SK-N-DZ (cell line): ENCODE measurements around the gene SPACA5. TPM values are rescaled to one million over a fixed set of nuclear protein-coding genes. Genes with fewer than 3 reads are reported as not detected.
"Not testable (repeated sequence)": the region's sequence is repeated elsewhere in the genome, so short reads cannot be mapped to it uniquely, and the experiment has no call there.

ENCODE experiments used
- DNase-seq: peaks from one replicate; pipeline ENCODE4 v3.0.0-alpha.2; 2015; ENCODE audit warnings: low spot score
- polyA plus RNA-seq, 2 experiments: library from polyadenylated mRNA; depleted of rRNA; stranded (reverse); fragments of >200 nt; gene quantifications; 2 replicates each; pipeline ENCODE4 v1.2.3, GENCODE V29; 2014

SPACA5 gene
- not detected in 2 replicates for polyA plus RNA-seq (2014; cell fraction: cytosol; rRNA removed)
- polyA plus RNA-seq (2014; cell fraction: nucleus; rRNA removed), result not detected in 2 replicates

- not testable (repeated sequence) for DNase-seq
Measured at GRCh38 chrX:48006688-48007087, at the start of gene SPACA5. SPACA5 (plus strand) TSS chrX:48006988; CDS start chrX:48007803, 815 bp downstream.

GRCh38 chrX:47958206-47958605 lies 48.6 kb upstream of the SPACA5 start:
- not testable (repeated sequence) for DNase-seq

- peak; percentile 13 for DNase-seq
Measured at GRCh38 chrX:47958761-47959342, 47.9 kb upstream of the SPACA5 start.

- no peak for DNase-seq
Measured at GRCh38 chrX:47960406-47960805, 46.4 kb upstream of the SPACA5 start.

DNA sequence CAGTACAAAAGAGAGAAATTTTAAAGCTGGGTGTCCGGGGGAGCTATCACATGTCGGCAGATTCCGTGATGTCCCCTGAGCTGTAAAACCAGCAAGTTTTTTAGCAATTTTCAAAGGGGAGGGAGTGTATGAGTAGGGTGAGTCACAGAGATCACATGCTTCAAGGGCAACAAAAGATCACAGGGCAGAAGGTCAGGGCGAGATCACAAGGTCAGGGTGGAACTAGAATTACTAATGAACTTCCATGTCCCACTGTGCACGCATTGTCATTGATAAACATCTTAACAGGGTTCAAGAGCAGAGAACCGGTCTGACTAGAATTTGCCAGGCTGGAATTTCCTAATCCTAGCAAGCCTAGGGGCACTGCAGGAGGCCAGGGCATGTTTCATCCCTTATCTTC lies 45.0 kb upstream of the SPACA5 start:
- not testable (repeated sequence) for DNase-seq

- DNase-seq, result not testable (repeated sequence)
Measured at GRCh38 chrX:47965526-47965925, 41.3 kb upstream of the SPACA5 start.

DNA sequence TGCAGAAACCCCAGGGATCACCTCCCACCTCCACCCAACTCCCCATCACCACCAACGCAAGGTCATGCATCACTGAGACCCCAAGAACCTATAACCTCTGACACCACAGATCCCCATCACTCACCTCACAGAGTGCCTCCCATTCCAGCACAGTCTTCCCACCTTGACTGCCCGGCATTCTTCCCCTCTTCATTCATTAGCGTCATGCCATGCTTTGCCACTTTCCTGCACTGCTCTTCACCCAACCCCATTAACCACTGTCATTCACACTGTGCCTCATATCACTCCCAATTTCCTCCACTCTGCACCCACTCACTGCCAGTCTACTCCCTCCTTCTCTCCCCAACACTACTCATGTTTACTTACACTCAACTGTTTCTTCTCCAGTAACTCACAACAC lies 33.6 kb upstream of the SPACA5 start:
- DNase-seq, result no peak

GRCh38 chrX:47976254-47977151 lies 30.3 kb upstream of the SPACA5 start:
- DNase-seq, result no peak

DNA sequence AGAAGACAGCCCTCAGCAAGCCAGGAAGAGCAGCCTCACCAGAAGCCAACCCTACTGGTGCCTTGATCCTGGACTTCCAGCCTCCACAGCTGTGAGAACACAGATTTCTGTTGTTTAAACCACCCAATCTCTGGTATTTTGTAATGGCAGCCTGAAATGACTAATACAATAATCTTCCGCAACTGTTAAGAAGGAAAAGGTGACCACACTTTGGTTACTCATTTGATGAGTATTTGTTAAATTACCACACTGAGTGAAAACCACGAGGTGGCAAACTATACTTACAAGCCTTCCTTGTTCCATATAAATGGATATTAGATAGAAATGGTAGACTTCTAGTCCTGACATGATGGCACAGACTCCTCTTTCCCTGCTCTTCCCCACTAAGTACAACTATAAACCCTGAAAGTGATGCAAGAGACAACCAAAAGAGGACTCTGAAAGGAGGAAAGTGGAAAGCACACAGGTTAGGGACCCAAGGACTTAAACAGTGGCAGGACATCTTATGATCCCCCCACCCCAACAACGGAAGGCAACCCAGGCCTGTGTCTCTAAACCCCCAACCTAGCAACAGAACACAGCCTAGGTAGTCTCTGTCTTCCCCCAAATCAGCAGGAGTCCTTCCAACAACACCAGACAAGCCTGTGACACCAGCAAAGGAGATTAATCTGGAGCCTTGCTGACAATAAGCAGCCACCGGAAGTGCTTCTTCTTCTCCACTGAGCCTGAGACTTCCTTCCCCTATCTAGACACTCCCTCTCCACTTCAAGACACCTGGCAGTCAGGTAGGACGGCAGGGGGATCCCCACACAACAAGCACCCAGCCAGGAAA lies 15.3 kb upstream of the SPACA5 start:
- DNase-seq, result no peak

GRCh38 chrX:47992095-47992380 lies 14.8 kb upstream of the SPACA5 start:
- no peak for DNase-seq

DNA sequence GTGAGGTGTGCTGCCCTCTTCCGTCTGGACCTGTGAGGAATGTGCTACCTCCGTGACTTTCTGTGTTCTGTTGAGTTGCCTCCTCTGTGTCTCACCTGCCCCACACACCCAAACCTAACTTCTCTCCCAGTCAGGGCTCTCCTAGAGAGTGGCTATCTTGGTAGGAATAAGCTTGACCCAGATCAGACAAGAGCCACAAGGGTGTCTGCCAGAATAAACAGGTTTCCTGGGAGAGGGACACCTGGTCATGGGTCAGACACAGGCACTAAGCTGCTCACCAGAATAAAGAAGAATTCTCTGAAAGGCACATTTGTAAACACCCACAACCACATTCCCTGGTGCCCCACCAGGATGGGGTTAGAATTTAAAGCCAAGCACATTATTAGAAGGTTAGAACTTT lies 14.1 kb upstream of the SPACA5 start:
- no peak for DNase-seq

DNA sequence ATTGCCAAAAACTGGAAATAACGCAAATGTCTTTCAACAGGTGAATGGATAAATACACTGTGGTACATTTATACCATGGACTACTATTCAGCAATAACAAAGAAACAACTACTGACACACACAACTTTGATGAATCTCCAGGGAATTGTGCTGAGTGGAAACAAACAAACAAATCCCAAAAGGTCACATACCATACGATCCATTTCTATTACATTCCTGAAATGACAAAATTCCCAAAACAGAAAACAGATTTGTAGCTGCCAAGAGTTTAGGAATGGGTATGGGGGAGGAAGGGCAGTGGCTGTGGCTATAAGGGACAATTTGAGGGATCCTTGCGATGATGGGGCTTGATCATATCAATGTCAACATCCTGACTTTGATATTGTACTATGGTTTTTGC lies 5.5 kb upstream of the SPACA5 start:
- DNase-seq, result no peak

GRCh38 chrX:48002319-48002718 lies 4.5 kb upstream of the SPACA5 start:
- no peak for DNase-seq

GRCh38 chrX:48002929-48003328 lies 3.9 kb upstream of the SPACA5 start:
- no peak for DNase-seq

GRCh38 chrX:48003367-48003757 lies 3.4 kb upstream of the SPACA5 start:
- DNase-seq, result no peak

GRCh38 chrX:48003758-48004457 lies 2.9 kb upstream of the SPACA5 start, which contains the start of gene ZNF182:
ZNF182 (minus strand) TSS chrX:48003989; CDS start chrX:48002609, 1,380 bp downstream.
- peak; percentile 90 for DNase-seq

GRCh38 chrX:48009445-48009960 lies 2.7 kb downstream of the SPACA5 start:
- DNase-seq, result not testable (repeated sequence)

GRCh38 chrX:48016583-48017310 lies 10.0 kb downstream of the SPACA5 start:
- not testable (repeated sequence) for DNase-seq

GRCh38 chrX:48019892-48020291 lies 13.1 kb downstream of the SPACA5 start:
- DNase-seq, result not testable (repeated sequence)

GRCh38 chrX:48020472-48020871 lies 13.7 kb downstream of the SPACA5 start:
- not testable (repeated sequence) for DNase-seq
